KMS-11 (cell line): Measurements from ENCODE around the gene IGFBP3.

ENCODE experiments used
- H2AFZ ChIP-seq: fragments of 200-600 bp; sonication (generic); 2 replicates; pipeline ENCODE4 v1.6.1; 2016; ENCODE audit warnings: antibody characterized with exemption, mixed run types, low read depth
- H3K27ac ChIP-seq: fragments of 200-600 bp; sonication (generic); 2 replicates; pipeline ENCODE4 v1.6.1; 2016; ENCODE audit warnings: mild to moderate bottlenecking, mixed run types
- H3K27me3 ChIP-seq: fragments of 200-600 bp; sonication (generic); 2 replicates; pipeline ENCODE4 v1.6.1; 2017; ENCODE audit warnings: mild to moderate bottlenecking, low read depth, mixed run types, moderate library complexity; ENCODE audit not compliant: insufficient read depth
- H3K36me3 ChIP-seq: fragments of 200-600 bp; sonication (generic); 2 replicates; pipeline ENCODE4 v1.6.1; 2017; ENCODE audit warnings: mild to moderate bottlenecking, mixed run types; ENCODE audit not compliant: insufficient read depth
- H3K4me1 ChIP-seq: fragments of 200-600 bp; sonication (generic); 2 replicates; pipeline ENCODE4 v1.6.1; 2016; ENCODE audit warnings: mild to moderate bottlenecking, low read depth, mixed run types; ENCODE audit not compliant: poor library complexity, severe bottlenecking
- H3K4me2 ChIP-seq: fragments of 200-600 bp; sonication (generic); 2 replicates; pipeline ENCODE4 v1.7.0; 2016; ENCODE audit warnings: mild to moderate bottlenecking, mixed run types
- H3K4me3 ChIP-seq: fragments of 200-600 bp; sonication (generic); IDR thresholded peaks from 2 replicates; pipeline ENCODE4 v1.6.1; 2017; ENCODE audit warnings: low read depth, low read length, mixed read lengths; ENCODE audit not compliant: insufficient read depth
- H3K79me2 ChIP-seq: fragments of 200-600 bp; sonication (generic); 2 replicates; pipeline ENCODE4 v1.6.1; 2016; ENCODE audit warnings: low read depth, mixed run types; ENCODE audit not compliant: insufficient read depth
- H3K9ac ChIP-seq: fragments of 200-600 bp; sonication (generic); 2 replicates; pipeline ENCODE4 v1.6.1; 2016; ENCODE audit warnings: mild to moderate bottlenecking, mixed run types
- H4K20me1 ChIP-seq: fragments of 200-600 bp; sonication (generic); 2 replicates; pipeline ENCODE4 v1.6.1; 2016; ENCODE audit warnings: mild to moderate bottlenecking, mixed run types; ENCODE audit not compliant: insufficient read depth
- CTCF ChIP-seq: fragments of 200-600 bp; sonication (generic); conservative IDR thresholded peaks from 2 replicates; pipeline ENCODE4 v1.6.1; 2017; ENCODE audit warnings: low read depth, mild to moderate bottlenecking, antibody characterized with exemption, low read length, moderate library complexity, mixed read lengths

The IGFBP3 gene

GRCh38 chr7:45939574-45939973 lies 18.5 kb upstream of the IGFBP3 start:
- H3K4me2 ChIP-seq = no peak overlapping the region
- no peak overlapping the region for H3K9ac ChIP-seq
- no peaks in the 10 kb centered on the region for H3K4me1 ChIP-seq
- no peak overlapping the region for H2AFZ ChIP-seq
- H3K36me3 ChIP-seq = no peaks in the 10 kb centered on the region
- no peaks in the 10 kb centered on the region for H4K20me1 ChIP-seq
- H3K27ac ChIP-seq = no peak overlapping the region
- no peaks in the 10 kb centered on the region for H3K27me3 ChIP-seq
- H3K79me2 ChIP-seq = no peaks in the 10 kb centered on the region
- TF ChIP-seq CTCF = no peak
- no peak overlapping the region for H3K4me3 ChIP-seq

GRCh38 chr7:45938626-45939302 lies 17.7 kb upstream of the IGFBP3 start:
- Histone ChIP-seq H3K9ac (no peak overlapping the region), H3K4me2 (no peak overlapping the region), H3K27me3 (no peaks in the 10 kb centered on the region), H2AFZ (no peak overlapping the region), H3K4me1 (no peaks in the 10 kb centered on the region), H3K4me3 (no peak overlapping the region), H4K20me1 (no peaks in the 10 kb centered on the region), H3K36me3 (no peaks in the 10 kb centered on the region), H3K27ac (no peak overlapping the region), H3K79me2 (no peaks in the 10 kb centered on the region)
- TF ChIP-seq CTCF = no peak

GRCh38 chr7:45937862-45938261 lies 16.8 kb upstream of the IGFBP3 start:
- no peak overlapping the region for H3K27ac ChIP-seq
- H3K27me3 ChIP-seq = no peaks in the 10 kb centered on the region
- H3K4me3 ChIP-seq = no peak overlapping the region
- no peaks in the 10 kb centered on the region for H3K36me3 ChIP-seq
- no peaks in the 10 kb centered on the region for H4K20me1 ChIP-seq
- H2AFZ ChIP-seq = no peak overlapping the region
- H3K4me2 ChIP-seq = no peak overlapping the region
- no peaks in the 10 kb centered on the region for H3K79me2 ChIP-seq
- no peaks in the 10 kb centered on the region for H3K4me1 ChIP-seq
- no peak overlapping the region for H3K9ac ChIP-seq
- no peak for TF ChIP-seq CTCF

GRCh38 chr7:45937301-45937700 lies 16.2 kb upstream of the IGFBP3 start:
- Histone ChIP-seq H4K20me1 (no peaks in the 10 kb centered on the region), H3K27ac (no peak overlapping the region), H3K36me3 (no peaks in the 10 kb centered on the region), H3K4me3 (no peak overlapping the region), H3K4me2 (no peak overlapping the region), H2AFZ (no peak overlapping the region), H3K4me1 (no peaks in the 10 kb centered on the region), H3K27me3 (no peaks in the 10 kb centered on the region), H3K79me2 (no peaks in the 10 kb centered on the region), H3K9ac (no peak overlapping the region)
- no peak for TF ChIP-seq CTCF
